Left lobe of liver (tissue), 2 donors: ENCODE results near the gene MMP15. TPM values are rescaled to one million over a fixed set of nuclear protein-coding genes. Genes with fewer than 3 reads are reported as not detected.

ENCODE experiments used
- ATAC-seq: fragments of 200-7000 bp; cut with Tn5 transposase; one replicate; pipeline ENCODE4 v1.9.1; 2020; ENCODE audit warnings: mild to moderate bottlenecking, moderate library complexity
- DNase-seq: peaks from one replicate; pipeline ENCODE4 v3.0.0-alpha.2; 2020; ENCODE audit warnings: low spot score
- total RNA-seq: library from RNA; stranded (reverse); gene quantifications from one replicate; pipeline ENCODE4 v1.2.1, GENCODE V29; 2021
- donor health status: DM: no; HTN: no; CAD: no; lungs with moderate emphysema.
- donor health status: DM: no; HTN: yes; CAD: no.

The MMP15 gene
- total RNA-seq, 1 donor from 2014 or later = 39.5 TPM

DNA sequence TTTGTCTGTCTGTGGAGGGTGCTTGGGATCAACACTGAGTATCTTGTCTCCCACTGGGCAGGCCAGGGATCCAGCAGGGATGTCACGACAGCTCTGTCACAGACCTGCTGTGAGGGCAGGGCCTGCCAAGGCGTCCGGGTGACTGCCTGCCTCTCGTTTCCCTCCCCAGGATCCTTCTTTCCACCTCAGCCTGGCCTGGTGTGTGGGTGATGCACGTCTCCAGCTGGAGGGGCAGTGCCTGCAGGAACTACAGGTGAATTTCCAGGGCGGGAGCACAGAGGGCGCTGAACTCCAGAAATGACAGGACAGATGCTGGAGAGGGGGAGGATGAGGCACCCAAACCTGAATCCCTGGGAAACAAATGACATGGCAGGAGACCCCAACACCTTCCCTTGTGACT lies 6.8 kb upstream of the MMP15 start:
- no peak for ATAC-seq
- DNase-seq = no peak

GRCh38 chr16:58019866-58020538 lies 5.6 kb upstream of the MMP15 start:
- ATAC-seq (no peak), DNase-seq (no peak)

- ATAC-seq = peak; percentile 12
Observed at GRCh38 chr16:58020628-58021521, 4.7 kb upstream of the MMP15 start.

DNA sequence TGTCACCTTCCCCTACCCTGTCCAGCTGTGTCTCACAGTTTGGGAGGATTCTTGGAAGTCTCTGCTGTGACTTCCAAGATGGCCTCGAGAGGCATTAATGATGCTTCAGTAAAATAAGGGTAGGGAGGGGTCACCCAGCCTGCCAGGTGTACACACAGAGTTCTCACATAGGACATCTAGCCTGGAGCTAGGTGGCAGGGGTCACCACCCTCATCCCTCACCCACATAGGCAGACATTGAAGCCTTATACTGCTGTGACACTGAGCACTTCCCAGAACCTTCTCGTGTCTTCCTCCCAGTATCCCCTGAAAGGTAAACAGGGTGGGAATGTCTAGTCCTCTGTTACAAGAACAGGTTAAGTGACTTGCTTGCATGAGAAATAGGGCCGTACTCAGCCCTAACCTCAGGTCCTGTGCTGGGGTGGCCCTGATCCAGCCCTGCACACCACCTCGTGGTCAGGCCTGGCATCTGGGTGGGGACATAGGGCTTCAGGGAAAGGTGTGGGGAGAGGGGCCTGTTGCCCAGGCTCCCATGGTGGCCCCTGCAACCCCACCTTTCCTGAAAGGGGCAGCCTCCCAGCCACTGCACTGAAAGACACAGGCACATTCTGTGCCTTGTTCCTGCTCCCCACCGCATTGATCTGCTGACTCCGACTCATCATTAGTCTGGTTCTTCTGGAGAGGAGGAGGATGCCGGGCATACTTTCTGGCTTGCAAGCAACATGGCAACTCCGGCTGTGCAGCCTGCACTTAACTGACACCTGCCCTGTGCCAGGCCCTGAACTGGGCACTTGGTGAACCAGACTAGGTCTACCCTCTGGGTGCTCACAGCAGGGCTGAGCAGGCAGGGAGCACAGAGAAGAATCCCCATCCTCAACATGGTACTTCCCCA lies 3.6 kb upstream of the MMP15 start:
- no peak for ATAC-seq
- DNase-seq = no peak

More at GRCh38 chr16:58020628-58021521, 4.7 kb upstream of the MMP15 start:
- peak; percentile 72 for DNase-seq

- no peak for ATAC-seq
- no peak for DNase-seq
Observed at GRCh38 chr16:58022601-58023371, 2.8 kb upstream of the MMP15 start.

DNA sequence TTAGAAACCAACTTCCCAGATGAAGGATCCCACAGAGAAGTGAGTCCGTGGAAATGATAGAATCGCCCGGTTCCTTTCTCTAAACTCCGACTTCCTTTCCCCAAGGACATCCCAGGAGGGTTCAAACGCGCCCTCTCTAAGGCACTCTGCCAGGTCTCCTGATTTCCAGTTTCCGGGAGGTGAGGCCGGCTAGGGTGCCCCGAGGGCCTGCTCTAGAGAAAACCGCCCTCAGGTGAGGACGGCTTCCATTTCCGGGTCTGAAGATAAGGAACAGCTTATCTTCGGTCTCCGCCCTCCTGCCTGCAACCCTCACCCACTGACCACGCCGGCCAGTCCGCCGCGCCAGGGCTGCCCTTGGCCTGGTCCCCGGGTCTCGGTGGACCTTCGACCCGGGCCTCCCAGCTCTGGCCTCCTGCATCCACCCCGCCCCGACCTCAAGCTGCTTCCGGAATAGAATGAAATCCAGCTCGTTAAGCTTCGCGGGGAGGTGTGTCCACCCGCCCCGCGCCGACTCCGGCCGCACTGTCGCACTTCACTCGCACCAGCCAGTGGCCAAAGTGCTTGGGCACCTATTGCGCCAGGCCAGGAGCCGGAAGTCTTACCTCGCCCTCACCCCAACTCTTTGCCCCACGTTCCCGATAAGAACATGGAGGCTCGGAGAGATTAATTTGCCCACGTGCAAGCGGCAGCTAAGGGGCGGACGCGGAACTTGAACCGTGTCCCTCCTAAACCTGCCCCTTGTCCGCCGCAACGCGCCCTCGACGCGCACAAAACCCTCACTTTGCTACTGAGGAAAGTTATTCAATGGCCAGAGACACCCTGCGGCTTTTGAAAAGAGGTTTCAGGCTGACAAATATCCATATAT lies 836 bp upstream of the MMP15 start:
- DNase-seq (peak; percentile 96), ATAC-seq (peak; percentile 54)

GRCh38 chr16:58026139-58026704 lies 668 bp downstream of the MMP15 start:
- DNase-seq (peak; percentile 76), ATAC-seq (peak; percentile 42)

DNA sequence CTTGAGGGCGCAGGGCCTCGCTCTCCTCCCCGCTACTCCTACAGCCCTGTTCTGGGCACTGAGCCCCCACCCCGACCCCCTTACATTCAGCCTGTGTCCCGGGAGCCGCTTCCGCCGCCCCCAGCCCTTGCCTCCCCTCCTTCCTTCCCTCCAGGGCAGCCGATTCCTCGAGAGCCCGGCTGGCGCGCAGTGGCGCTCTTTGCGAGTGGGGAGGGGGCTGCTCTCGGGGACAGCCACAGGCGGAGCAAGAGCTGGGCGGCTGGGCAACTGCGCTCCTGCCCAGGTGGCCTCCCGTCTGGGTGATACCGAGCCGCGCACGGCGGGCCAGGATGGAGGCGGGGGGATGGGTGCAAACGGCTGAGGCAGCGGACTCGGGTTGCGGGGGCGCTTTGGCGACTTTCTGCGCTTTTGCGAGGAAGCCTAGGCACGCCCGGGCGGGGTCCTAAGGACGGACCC lies 1.2 kb downstream of the MMP15 start:
- no peak for DNase-seq
- ATAC-seq = peak; percentile 2

GRCh38 chr16:58027161-58027915 lies 1.8 kb downstream of the MMP15 start:
- peak; percentile 72 for DNase-seq
- peak; percentile 31 for ATAC-seq

- no peak for DNase-seq
- no peak for ATAC-seq
Observed at GRCh38 chr16:58027916-58028455, 2.4 kb downstream of the MMP15 start.

GRCh38 chr16:58028541-58029070 lies 3.1 kb downstream of the MMP15 start:
- ATAC-seq = no peak
- no peak for DNase-seq

DNA sequence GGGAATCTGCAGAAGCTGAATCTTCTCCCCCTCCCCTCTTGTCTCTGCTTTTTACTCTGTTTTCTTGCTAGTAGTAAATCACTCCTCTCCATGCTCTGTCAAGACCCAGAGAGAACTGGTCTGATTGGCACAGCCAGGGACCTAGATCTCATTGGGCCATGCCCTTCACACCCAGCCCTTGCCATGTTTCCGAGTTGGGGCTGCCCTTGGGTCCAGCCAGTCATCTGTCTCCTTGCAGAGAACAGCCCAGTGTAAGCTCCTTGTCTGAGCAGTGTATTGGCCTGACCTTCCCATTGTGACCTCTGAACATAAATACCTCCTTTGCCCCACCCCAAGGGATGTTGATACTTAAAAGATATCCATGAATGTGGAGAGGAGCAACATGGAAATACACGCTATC lies 3.9 kb downstream of the MMP15 start:
- DNase-seq (no peak), ATAC-seq (no peak)

DNA sequence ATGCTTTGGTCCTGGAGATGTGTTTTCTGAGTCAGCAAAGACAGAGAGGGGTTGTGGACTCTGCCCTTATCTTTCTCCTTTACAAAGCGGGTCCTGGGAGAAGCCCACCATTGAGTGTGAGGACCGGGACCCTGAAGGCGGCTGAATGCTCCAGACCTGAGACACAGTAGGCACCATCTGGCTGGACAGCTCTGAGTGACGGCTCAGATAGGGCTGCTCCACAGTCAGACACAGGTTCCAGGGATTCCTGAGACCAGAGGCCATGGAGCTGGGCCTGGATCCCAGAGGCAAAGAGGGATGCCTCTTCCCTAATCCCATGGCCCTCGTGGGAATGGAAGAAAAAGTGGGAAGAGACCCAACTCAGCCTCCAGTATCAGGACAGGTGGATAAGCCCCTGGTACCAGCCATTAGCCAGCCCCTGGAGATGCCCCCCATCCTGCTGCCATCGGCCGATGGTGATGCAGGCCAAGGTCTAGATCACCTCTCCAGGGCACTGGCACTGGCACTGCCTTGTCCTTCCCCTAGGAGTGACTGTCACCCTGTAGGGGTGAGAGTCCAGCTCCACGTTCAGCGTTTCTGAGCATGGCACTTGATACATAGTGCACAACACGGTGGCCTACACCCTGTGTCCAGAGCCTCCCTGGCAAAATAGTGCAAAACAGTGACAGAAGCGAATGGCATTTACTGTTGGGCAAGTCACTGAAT lies 4.7 kb downstream of the MMP15 start:
- DNase-seq (peak; percentile 77), ATAC-seq (peak; percentile 21)

GRCh38 chr16:58031016-58031800 lies 5.7 kb downstream of the MMP15 start:
- ATAC-seq (peak; percentile 29), DNase-seq (peak; percentile 90)

GRCh38 chr16:58032710-58033293 lies 7.2 kb downstream of the MMP15 start:
- DNase-seq = peak; percentile 96
- peak; percentile 76 for ATAC-seq
